GM23338 (cell line): Measurements from ENCODE around the gene TLDC2. TPM values are rescaled to one million over a fixed set of nuclear protein-coding genes. Genes with fewer than 3 reads are reported as not detected.

Source experiments
- ATAC-seq: fragments of 200-7000 bp; cut with Tn5 transposase; 3 replicates; pipeline ENCODE4 v1.9.1; 2020
- DNase-seq: peaks from one replicate; pipeline ENCODE4 v3.0.0-alpha.2; 2015; ENCODE audit warnings: low spot score
- H2AFZ ChIP-seq: fragments of 200-600 bp; sonication (generic); 2 replicates; pipeline ENCODE4 v1.8.0; 2016; ENCODE audit warnings: antibody characterized with exemption, mild to moderate bottlenecking, moderate library complexity
- H3F3A ChIP-seq: fragments of 200-600 bp; sonication (generic); replicated peaks from 2 replicates; pipeline ENCODE4 v1.8.0; 2017; ENCODE audit warnings: antibody characterized with exemption, mixed run types, low read depth
- H3K27ac ChIP-seq: fragments of 200-600 bp; sonication (generic); 2 replicates; pipeline ENCODE4 v1.6.1; 2016; ENCODE audit warnings: low read depth
- H3K27me3 ChIP-seq: fragments of 200-600 bp; sonication (generic); 2 replicates; pipeline ENCODE4 v1.8.0; 2016; ENCODE audit warnings: mild to moderate bottlenecking, mixed run types, moderate library complexity; ENCODE audit not compliant: insufficient read depth
- H3K36me3 ChIP-seq: fragments of 200-600 bp; sonication (generic); 2 replicates; pipeline ENCODE4 v1.8.0; 2016; ENCODE audit warnings: mild to moderate bottlenecking; ENCODE audit not compliant: insufficient read depth
- H3K4me1 ChIP-seq: fragments of 200-600 bp; sonication (generic); 2 replicates; pipeline ENCODE4 v1.8.0; 2016; ENCODE audit warnings: mild to moderate bottlenecking, moderate library complexity; ENCODE audit not compliant: insufficient read depth
- H3K4me2 ChIP-seq: fragments of 200-600 bp; sonication (generic); 2 replicates; pipeline ENCODE4 v1.7.1; 2017; ENCODE audit warnings: mixed run types
- H3K4me3 ChIP-seq: fragments of 200-600 bp; sonication (generic); 2 replicates; pipeline ENCODE4 v1.6.1; 2016; ENCODE audit warnings: mixed run types
- H3K79me2 ChIP-seq: fragments of 200-600 bp; sonication (generic); replicated peaks from 2 replicates; pipeline ENCODE4 v1.8.0; 2017; ENCODE audit warnings: mild to moderate bottlenecking; ENCODE audit not compliant: insufficient read depth
- H3K9me2 ChIP-seq: fragments of 200-600 bp; sonication (generic); 2 replicates; pipeline ENCODE4 v1.8.0; 2017; ENCODE audit not compliant: insufficient read depth
- H4K20me1 ChIP-seq: fragments of 200-600 bp; sonication (generic); replicated peaks from 2 replicates; pipeline ENCODE4 v1.8.0; 2017; ENCODE audit warnings: mild to moderate bottlenecking; ENCODE audit not compliant: insufficient read depth
- H3K27ac Mint-ChIP-seq: 2 replicates; pipeline ENCODE4 v1.8.0; 2020; ENCODE audit warnings: inconsistent platforms, mild to moderate bottlenecking, moderate library complexity, mixed read lengths
- H3K27me3 Mint-ChIP-seq: 3 replicates; pipeline ENCODE4 v1.8.0; 2022; ENCODE audit warnings: low read depth, mild to moderate bottlenecking, moderate library complexity, mixed read lengths, inconsistent platforms; ENCODE audit not compliant: insufficient read depth, poor library complexity
- H3K36me3 Mint-ChIP-seq: 3 replicates; pipeline ENCODE4 v1.8.0; 2021; ENCODE audit warnings: low read depth, mild to moderate bottlenecking, inconsistent platforms, moderate library complexity, mixed read lengths
- H3K4me1 Mint-ChIP-seq: 3 replicates; pipeline ENCODE4 v1.8.0; 2020; ENCODE audit warnings: mild to moderate bottlenecking, inconsistent platforms, mixed read lengths
- H3K4me3 Mint-ChIP-seq: 3 replicates; pipeline ENCODE4 v1.8.0; 2021; ENCODE audit warnings: moderate library complexity, mild to moderate bottlenecking, inconsistent platforms, mixed read lengths
- H3K9me3 Mint-ChIP-seq: 3 replicates; pipeline ENCODE4 v1.8.0; 2020; ENCODE audit warnings: moderate library complexity, mild to moderate bottlenecking, inconsistent platforms, mixed read lengths
- CREB1 ChIP-seq: fragments of 250-450 bp; sonication (Bioruptor Pico); IDR thresholded peaks from 2 replicates; pipeline ENCODE4 v1.5.0; 2020; ENCODE audit warnings: low read depth, mild to moderate bottlenecking, moderate library complexity
- CTCF ChIP-seq, 2 experiments: fragments of 200-600 bp in 1 of 2; sonication (generic) in 1 of 2; conservative IDR thresholded peaks; 2 replicates each; pipeline versions ENCODE4 v1.5.1 to v1.6.1; 2016 to 2017; ENCODE audit warnings: antibody characterized with exemption in 2 of 2, low read depth in 2 of 2, mild to moderate bottlenecking in 2 of 2, moderate library complexity in 1 of 2
- ETS1 ChIP-seq: IDR thresholded peaks from 2 replicates; pipeline ENCODE4 v1.6.1; 2016; ENCODE audit warnings: antibody characterized with exemption
- EZH2 ChIP-seq: fragments of 200-600 bp; sonication (generic); IDR thresholded peaks from one replicate; pipeline ENCODE4 v1.8.0; 2017; ENCODE audit warnings: antibody characterized with exemption, mild to moderate bottlenecking, low read depth; ENCODE audit not compliant: unreplicated experiment
- EZH2phosphoT487 ChIP-seq: fragments of 200-600 bp; sonication (generic); IDR thresholded peaks from one replicate; pipeline ENCODE4 v1.8.1; 2018; ENCODE audit warnings: antibody characterized with exemption; ENCODE audit not compliant: unreplicated experiment
- JUNB ChIP-seq: IDR thresholded peaks from one replicate; pipeline ENCODE4 v1.6.1; 2016; ENCODE audit warnings: antibody characterized with exemption; ENCODE audit not compliant: unreplicated experiment
- NANOG ChIP-seq: IDR thresholded peaks from 2 replicates; pipeline ENCODE4 v1.6.1; 2016; ENCODE audit warnings: antibody characterized with exemption, borderline replicate concordance
- POLR2AphosphoS5 ChIP-seq: IDR thresholded peaks from 2 replicates; pipeline ENCODE4 v1.6.1; 2016; ENCODE audit warnings: antibody characterized with exemption, low read depth
- REST ChIP-seq: IDR thresholded peaks from one replicate; pipeline ENCODE4 v1.6.1; 2018; ENCODE audit warnings: antibody characterized with exemption; ENCODE audit not compliant: unreplicated experiment
- STAT1 ChIP-seq: IDR thresholded peaks from one replicate; pipeline ENCODE4 v1.6.1; 2016; ENCODE audit warnings: antibody characterized with exemption; ENCODE audit not compliant: unreplicated experiment
- ZNF114 ChIP-seq: fragments of 250-450 bp; sonication (Bioruptor Pico); IDR thresholded peaks from 2 replicates; pipeline ENCODE4 v1.5.0; 2020; ENCODE audit warnings: mild to moderate bottlenecking, moderate library complexity
- ZNF331 ChIP-seq: fragments of 250-450 bp; sonication (Bioruptor Pico); IDR thresholded peaks from 2 replicates; pipeline ENCODE4 v1.5.0; 2020; ENCODE audit warnings: low read depth, mild to moderate bottlenecking, moderate library complexity
- ZNF462 ChIP-seq: fragments of 250-450 bp; sonication (Bioruptor Pico); IDR thresholded peaks from 2 replicates; pipeline ENCODE4 v1.5.0; 2020; ENCODE audit warnings: mild to moderate bottlenecking, moderate library complexity
- polyA plus RNA-seq: library from polyadenylated mRNA; unstranded; fragments of >200 nt; fragmentation: Nextera tagmentation; extraction: Ambion mirVana; gene quantifications from 2 replicates; pipeline ENCODE4 v1.2.1, GENCODE V29; 2016
- total RNA-seq: library from RNA; depleted of rRNA; stranded (reverse); fragments of >200 nt; shearing (Covaris generic); gene quantifications from 2 replicates; pipeline ENCODE4 v1.2.3, GENCODE V29; 2014

The TLDC2 gene
- total and polyA plus RNA-seq, 2 experiments from 2014 or later: 0.16 to 0.38 TPM

GRCh38 chr20:36929691-36930090 is 53.8 kb downstream of the TLDC2 start:
- peaks cover 52% of the 10 kb centered on the region for H3K36me3 Mint-ChIP-seq
- Histone ChIP-seq H3K4me2 (no peak overlapping the region), H3F3A (0 out of 2 replicates have a peak, but pooled peaks cover 3% of the 10 kb centered on the region), H4K20me1 (no peaks in the 10 kb centered on the region), H3K4me3 (no peak overlapping the region), H3K4me1 (0 out of 2 replicates have a peak, but pooled peaks cover 3% of the 10 kb centered on the region), H3K9me2 (no peaks in the 10 kb centered on the region), H3K27me3 (no peaks in the 10 kb centered on the region), H3K36me3 (peaks cover 8% of the 10 kb centered on the region), H3K79me2 (no peaks in the 10 kb centered on the region), H3K27ac (no peak overlapping the region), H2AFZ (no peak overlapping the region)
- no peak overlapping the region for H3K27ac Mint-ChIP-seq
- no peaks in the 10 kb centered on the region for H3K9me3 Mint-ChIP-seq
- no peaks in the 10 kb centered on the region; the same call in 2 of the 3 replicates for H3K4me1 Mint-ChIP-seq
- H3K4me3 Mint-ChIP-seq: no peak overlapping the region
- no peaks in the 10 kb centered on the region for H3K27me3 Mint-ChIP-seq
- ATAC-seq (no peak), DNase-seq (no peak)
- TF ChIP-seq POLR2AphosphoS5 (no peak), ZNF462 (no peak), NANOG (no peak), CTCF (conservative IDR thresholded peaks at IDR 0.05; ENCODE audit: low read depth in 2 of 2) (no peak), CREB1 (no peak), ETS1 (no peak), ZNF331 (no peak), STAT1 (no peak), JUNB (no peak), REST (no peak), ZNF114 (CRISPR knock-in tag) (no peak), EZH2phosphoT487 (no peak), EZH2 (no peak)
